NCI-H2227 (cell line): ENCODE data around the gene GRIN1.

ENCODE experiments used
- DNase-seq: peaks from one replicate; lab custom pipeline; 2025; ENCODE audit not compliant: unreplicated experiment; lab: John Stamatoyannopoulos, UW

GRIN1 gene

DNA sequence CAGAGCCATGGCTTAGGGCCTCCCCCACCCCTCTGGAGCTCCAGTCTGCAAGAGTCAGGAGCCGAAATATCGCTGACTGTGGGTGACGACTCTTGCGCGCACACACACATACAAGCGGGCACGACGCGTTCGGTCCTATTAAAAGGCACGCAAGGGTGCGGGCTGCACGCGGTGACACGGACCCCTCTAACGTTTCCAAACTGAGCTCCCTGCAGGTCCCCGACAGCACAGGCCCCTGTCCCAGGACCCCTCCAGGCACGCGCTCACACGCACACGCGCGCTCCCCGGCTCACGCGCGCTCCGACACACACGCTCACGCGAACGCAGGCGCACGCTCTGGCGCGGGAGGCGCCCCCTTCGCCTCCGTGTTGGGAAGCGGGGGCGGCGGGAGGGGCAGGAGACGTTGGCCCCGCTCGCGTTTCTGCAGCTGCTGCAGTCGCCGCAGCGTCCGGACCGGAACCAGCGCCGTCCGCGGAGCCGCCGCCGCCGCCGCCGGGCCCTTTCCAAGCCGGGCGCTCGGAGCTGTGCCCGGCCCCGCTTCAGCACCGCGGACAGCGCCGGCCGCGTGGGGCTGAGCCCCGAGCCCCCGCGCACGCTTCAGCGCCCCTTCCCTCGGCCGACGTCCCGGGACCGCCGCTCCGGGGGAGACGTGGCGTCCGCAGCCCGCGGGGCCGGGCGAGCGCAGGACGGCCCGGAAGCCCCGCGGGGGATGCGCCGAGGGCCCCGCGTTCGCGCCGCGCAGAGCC is at the start of gene GRIN1:
TSS of gene GRIN1 (plus strand) at position 433 of the 746 bp plus-strand sequence. CDS start 333 bp downstream, outside the sequence.
- DNase-seq: peak; percentile 63

DNA sequence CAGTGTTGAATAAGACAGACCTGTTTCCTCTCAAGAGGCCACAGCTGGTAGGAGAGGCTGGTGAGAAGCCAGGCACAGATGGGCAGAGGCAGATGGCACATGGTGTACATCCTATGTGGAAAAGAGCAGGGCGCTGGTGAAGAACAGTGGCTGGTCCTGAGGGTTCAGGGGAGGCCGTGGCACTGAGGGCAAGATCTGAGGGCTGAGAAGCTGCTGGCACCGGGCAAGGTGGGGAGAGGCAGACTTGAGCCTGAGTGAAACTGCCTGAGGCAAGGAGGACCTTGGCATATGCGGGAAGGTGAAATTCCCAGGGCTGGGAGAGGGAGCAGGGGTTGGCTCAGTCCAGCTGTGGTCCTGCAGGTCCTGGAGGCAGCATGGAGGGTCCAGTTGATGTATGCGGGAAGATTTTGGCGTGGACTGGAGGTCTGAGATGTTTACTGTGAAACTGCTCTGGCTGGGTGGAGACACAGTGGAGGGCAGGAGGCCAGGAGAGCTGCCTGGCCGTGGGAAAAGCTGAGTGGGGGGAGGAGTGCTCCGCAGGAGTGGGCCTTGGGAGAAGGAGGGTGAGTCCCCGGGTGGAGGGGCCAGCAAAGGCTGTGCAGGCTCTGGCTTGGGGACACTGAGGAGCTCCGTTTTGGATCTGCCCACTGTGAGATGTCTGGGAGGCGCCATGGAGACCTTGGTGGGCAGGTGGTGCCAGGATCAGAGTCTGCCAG is 49.6 kb upstream of the GRIN1 start:
- no peak for DNase-seq

DNA sequence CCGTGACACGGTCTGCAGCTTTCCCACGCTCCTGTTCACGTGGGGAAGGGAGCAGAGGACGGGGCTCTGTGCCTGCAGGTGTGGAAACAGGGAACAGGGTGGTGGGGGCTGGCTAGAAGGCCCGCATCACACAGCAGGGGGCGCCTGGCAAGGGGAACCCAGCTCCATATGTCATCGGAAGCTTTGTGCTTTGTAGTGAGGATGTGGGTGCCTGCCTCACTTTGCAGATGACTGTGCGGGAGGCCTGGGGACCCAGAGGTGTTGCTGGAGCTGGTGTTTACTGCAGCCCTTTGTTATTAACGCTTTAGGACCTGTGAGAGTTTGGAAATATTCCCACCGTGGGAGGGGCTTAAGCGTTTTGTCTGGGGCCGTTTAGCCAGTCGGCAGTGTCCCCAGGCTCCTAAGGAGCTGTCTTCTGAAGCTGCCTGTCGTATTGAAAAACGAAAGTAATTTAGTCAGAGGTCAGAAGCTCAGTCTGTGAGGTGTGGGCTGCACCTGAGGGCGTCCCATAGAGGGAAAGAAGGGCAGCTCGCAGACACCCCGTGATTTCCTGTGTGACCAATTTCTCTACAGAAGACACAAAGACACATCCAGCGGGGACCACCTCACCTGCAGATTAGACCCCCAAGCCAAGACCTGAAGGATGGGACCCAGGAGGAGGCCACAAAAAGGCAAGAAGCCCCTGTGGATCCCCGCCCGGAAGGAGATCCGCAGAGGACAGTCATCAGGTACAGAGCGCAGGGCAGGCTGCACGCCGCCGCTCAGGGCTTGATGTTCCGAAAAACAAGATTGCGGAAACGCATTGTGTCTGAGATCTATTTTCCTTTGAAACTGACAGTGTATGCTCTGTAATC is 43.1 kb upstream of the GRIN1 start:
- no peak for DNase-seq

GRCh38 chr9:137096785-137097546 is 42.0 kb upstream of the GRIN1 start:
- DNase-seq: no peak

DNA sequence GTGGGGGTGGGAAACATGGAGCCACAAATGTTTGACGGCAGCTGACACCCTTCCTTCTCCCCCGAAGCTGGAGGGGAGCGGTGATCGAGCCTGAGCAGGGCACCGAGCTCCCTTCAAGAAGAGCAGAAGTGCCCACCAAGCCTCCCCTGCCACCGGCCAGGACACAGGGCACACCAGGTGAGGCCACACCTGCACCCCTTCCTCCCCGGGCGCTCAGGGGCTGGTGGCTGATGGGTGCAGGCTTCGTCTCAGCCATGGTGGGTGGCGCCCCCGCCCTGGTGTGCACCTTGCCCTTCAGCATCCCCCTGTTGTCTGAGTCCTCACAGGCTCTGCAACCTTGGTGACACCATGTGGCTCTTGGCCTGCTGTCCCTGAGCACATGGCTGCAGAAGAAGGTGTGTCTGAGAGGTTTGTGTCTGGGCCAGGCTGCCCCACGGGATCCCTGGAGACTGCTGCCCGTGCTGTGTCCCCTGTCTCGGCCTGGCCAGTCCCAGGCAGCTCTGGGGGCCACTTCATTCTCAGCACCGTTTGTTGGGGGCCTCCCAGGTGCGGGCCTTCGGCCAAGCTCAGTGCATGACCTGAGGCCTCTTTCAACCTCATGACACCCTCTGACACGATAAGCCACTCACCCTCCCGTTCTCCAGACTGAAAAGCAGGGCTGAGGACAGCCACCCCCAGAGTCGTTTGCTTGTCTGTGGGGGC is 41.0 kb upstream of the GRIN1 start:
- no peak for DNase-seq

DNA sequence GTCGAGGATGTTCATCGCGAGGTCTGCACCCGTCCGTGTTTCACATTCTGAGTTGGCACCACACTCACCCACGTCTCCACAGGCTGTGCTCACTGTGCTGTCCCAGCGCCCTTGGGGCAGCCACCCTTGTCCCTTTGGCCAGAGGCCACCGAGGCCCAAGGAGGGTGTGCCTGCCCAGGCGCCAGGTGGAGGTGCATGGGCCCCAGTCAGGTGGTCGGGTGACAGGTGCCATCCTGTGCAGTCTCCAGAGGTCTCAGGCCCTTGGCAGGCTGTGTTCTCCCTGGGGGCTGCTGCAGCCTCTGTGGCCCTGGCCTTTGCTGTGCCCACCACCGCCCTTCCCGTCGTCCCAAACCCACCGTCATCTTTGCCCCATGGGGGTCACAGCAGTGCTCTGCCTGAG is 39.7 kb upstream of the GRIN1 start:
- DNase-seq: no peak

DNA sequence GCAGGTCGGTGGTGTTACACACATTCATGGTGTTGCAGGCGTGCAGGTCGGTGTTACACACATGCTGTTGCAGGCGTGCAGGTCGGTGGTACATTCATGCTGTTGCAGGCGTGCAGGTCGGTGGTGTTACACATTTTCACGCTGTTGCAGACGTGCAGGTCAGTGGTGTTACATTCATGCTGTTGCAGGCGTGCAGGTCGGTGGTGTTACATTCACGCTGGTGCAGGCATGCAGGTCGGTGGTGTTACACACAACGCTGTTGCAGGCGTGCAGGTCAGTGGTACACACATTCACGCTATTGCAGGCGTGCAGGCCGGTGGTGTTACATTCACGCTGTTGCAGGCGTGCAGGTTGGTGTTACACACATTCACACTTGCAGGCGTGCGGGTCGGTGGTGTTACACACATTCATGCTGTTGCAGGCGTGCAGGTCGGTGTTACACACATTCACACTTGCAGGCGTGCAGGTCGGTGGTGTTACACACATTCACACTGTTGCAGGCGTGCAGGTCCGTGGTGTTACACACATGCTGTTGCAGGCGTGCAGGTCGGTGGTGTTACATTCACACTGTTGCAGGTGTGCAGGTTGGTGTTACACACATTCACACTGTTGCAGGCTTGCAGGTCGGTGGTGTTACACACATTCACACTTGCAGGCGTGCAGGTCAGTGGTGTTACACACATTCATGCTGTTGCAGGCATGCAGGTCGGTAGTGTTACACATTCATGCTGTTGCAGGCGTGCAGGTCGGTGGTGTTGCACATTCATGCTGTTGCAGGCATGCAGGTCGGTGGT is 35.6 kb upstream of the GRIN1 start:
- DNase-seq: no peak

- DNase-seq: no peak
Observed at GRCh38 chr9:137105814-137106661, 32.9 kb upstream of the GRIN1 start.

- DNase-seq: no peak
Observed at GRCh38 chr9:137106662-137107250, 32.2 kb upstream of the GRIN1 start.

DNA sequence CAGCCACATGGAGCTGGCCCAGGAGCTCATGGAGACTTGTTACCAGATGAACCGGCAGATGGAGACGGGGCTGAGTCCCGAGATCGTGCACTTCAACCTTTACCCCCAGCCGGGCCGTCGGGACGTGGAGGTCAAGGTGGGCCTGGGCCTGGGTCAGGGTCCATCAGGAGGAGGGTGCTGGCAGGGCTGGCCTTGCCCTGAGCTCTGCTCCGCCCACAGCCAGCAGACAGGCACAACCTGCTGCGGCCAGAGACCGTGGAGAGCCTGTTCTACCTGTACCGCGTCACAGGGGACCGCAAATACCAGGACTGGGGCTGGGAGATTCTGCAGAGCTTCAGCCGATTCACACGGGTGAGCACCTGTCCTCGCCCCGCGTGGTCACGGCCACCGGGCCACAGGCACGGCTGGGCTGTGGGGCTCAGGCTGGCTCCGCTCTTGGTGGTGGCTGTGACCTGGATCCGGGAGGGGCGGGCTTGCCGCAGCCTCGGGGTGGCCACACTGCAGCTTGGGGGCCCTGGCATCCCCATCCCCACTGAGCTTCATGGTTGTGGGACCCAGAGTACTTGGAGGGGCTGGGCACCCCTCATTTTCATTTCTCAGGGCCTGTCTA is 31.5 kb upstream of the GRIN1 start:
- DNase-seq: no peak

- DNase-seq: no peak
Observed at GRCh38 chr9:137107982-137108381, 31.0 kb upstream of the GRIN1 start.

GRCh38 chr9:137108608-137109249 is 30.2 kb upstream of the GRIN1 start:
- no peak for DNase-seq

GRCh38 chr9:137109250-137110146 is 29.5 kb upstream of the GRIN1 start:
- no peak for DNase-seq

DNA sequence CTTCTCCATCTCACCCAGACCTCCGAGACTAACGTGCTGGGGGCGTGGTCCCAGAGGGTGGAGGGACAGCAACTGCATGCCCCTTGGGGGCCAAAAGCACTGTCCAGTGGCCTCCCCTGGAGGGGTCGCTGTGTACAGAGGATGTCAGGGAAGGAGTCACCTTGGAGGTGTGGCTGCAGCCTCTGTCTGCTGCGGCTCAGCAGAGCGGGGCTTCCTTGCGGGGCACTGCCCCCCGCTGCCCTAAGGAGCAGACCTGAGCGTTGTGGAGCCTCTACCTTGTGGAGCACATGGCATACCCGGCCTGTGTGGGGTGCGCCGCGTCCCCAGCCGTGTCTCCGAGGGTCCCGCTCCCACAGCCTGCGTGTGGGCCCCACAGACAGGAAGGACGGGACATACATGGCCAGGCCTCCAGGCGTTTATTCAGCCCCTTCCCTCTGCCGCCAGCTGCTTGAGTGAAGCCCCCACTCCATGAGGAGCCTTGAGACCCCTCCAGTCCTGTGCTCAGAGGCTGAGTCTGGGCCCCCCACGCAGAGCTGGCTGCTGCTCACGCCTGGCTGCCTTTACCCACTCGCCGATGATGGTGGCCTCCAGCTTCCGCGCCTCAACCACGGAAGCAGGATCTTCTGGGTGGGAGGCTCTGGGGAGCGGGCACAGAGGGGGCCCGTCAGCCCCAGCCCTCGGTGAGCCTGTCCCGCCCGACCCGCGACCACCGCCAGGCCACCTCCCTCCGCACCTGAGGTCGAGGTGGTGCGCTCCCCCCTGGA is 28.6 kb upstream of the GRIN1 start:
- no peak for DNase-seq
